ENCODE results near the gene DCP1B.

Gene DCP1B

DNA sequence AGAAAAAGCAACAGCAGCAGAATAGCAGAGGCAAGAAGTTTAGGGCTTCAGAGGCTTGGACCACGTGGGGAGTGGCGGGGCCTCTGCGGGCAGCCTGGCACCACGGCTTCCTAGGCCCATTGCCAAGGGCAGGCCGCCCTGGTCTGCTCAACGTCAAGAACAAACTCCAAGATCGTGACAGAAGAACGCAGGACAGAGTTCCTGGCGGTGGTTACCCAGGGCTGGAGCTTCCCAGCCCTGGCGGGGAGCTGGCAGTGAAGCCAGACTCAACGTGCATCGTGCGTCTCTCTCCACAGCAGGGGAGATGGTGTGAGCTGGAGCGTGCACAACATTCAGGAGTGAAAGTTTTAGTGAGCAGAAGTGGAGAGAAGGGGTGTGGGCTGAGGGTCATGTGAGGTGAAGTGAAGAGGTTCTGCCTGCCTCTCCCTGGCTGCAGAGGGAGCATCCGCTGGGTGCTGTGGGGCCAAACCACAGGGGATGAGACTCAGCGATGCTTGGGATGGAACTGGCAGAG is 71.9 kb downstream of the DCP1B start:
- H3K27me3 ChIP-seq (ENCODE audit: insufficient read depth, low read depth) = 0 out of 2 replicates have a peak, but pooled peaks cover 2% of the 10 kb centered on the region
- no peaks in the 10 kb centered on the region for H3K4me1 ChIP-seq (ENCODE audit: low read depth, poor library complexity, severe bottlenecking)
- no peak overlapping the region for H3K27ac ChIP-seq
- no peak overlapping the region for H3K9ac ChIP-seq
- no peak overlapping the region for H2AFZ ChIP-seq (ENCODE audit: low read depth)
- no peaks in the 10 kb centered on the region for H3K79me2 ChIP-seq (ENCODE audit: insufficient read depth, low read depth)
- no peak overlapping the region for H3K4me2 ChIP-seq
- no peaks in the 10 kb centered on the region for H4K20me1 ChIP-seq (ENCODE audit: insufficient read depth)
- no peak for TF ChIP-seq CTCF (conservative IDR thresholded peaks at IDR 0.05; ENCODE audit: low read depth, low read length)
- no peak overlapping the region for H3K4me3 ChIP-seq (IDR thresholded peaks at IDR 0.05; ENCODE audit: insufficient read depth, low read depth, low read length)
- H3K36me3 ChIP-seq (ENCODE audit: insufficient read depth) = no peaks in the 10 kb centered on the region

DNA sequence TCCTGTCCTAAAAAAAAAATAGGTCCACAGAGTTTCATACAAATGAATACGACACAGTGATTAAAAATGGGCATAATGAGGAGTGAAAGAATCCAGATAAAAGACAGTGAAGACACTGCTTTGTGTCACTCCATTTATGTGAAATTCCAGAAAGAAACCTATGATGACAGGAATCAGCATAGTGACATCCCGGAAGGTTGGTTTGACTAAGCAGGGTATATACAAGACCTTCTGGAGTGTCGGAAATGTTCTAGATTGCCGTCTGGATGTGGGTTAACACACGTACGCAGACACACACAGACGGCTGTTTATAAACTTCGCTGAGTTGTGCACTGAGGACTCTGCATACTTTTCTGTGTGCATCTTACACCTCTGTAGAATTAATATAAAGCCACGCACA is 72.6 kb downstream of the DCP1B start:
- Histone ChIP-seq H4K20me1 (ENCODE audit: insufficient read depth) (no peaks in the 10 kb centered on the region), H3K4me1 (ENCODE audit: low read depth, poor library complexity, severe bottlenecking) (no peaks in the 10 kb centered on the region), H3K36me3 (ENCODE audit: insufficient read depth) (no peaks in the 10 kb centered on the region), H3K9ac (no peak overlapping the region), H3K27me3 (ENCODE audit: insufficient read depth, low read depth) (0 out of 2 replicates have a peak, but pooled peaks cover 2% of the 10 kb centered on the region), H3K79me2 (ENCODE audit: insufficient read depth, low read depth) (no peaks in the 10 kb centered on the region), H3K4me3 (IDR thresholded peaks at IDR 0.05; ENCODE audit: insufficient read depth, low read depth, low read length) (no peak overlapping the region), H2AFZ (ENCODE audit: low read depth) (no peak overlapping the region), H3K4me2 (no peak overlapping the region), H3K27ac (no peak overlapping the region)
- no peak for TF ChIP-seq CTCF (conservative IDR thresholded peaks at IDR 0.05; ENCODE audit: low read depth, low read length)

DNA sequence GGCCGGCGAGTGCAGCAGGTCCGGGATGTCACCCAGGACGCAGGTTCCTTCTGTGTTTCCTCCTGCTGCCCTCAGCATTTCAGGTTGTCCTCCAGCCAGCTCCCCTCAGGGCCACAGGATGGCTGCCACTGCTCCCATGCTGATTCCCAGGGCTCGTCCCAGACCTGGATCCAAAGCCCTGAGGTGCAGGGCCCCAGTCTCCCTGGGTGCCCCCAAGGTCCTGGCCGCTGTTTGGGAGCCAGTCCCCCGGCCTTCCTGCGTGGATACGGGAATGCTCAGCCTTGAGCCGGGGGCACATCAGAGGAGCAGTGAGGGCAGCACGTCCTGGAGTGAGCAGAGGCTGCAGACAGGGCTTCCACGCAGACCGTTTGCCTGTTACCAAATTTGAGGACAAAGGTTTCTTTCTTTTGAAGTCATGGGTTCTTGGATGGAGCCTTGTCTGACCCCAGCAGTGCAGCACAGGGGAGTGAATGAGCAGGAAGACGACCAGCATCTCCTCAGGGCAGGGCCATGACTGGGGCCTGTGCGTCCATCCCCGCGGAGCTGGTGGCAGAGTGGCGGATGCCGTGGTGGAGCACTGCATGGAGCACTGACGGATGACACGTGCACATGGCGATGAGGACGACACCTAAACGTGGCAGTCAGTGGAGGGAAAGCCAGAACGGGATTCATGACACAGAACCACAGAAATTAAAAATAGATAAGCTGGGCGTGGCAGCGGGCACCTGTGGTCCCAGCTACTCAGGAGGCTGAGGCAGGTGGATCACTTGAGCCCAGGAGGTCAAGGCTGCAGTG is 73.3 kb downstream of the DCP1B start:
- no peak overlapping the region for H3K9ac ChIP-seq
- H3K27me3 ChIP-seq (ENCODE audit: insufficient read depth, low read depth) = 0 out of 2 replicates have a peak, but pooled peaks cover 2% of the 10 kb centered on the region

More for the DNA sequence above, 73.3 kb downstream of the DCP1B start:
- Histone ChIP-seq H3K79me2 (ENCODE audit: insufficient read depth, low read depth) (no peaks in the 10 kb centered on the region), H3K27ac (no peak overlapping the region), H3K4me2 (no peak overlapping the region), H3K36me3 (ENCODE audit: insufficient read depth) (no peaks in the 10 kb centered on the region), H3K4me3 (IDR thresholded peaks at IDR 0.05; ENCODE audit: insufficient read depth, low read depth, low read length) (no peak overlapping the region), H3K4me1 (ENCODE audit: low read depth, poor library complexity, severe bottlenecking) (no peaks in the 10 kb centered on the region), H4K20me1 (ENCODE audit: insufficient read depth) (no peaks in the 10 kb centered on the region), H2AFZ (ENCODE audit: low read depth) (no peak overlapping the region)
- no peak for TF ChIP-seq CTCF (conservative IDR thresholded peaks at IDR 0.05; ENCODE audit: low read depth, low read length)
